Endothelial cell of umbilical vein (primary cell): ENCODE data around the gene DLGAP1.

Experiments used
- EZH2 ChIP-seq: IDR thresholded peaks from 2 replicates; pipeline ENCODE4 v1.6.1; 2012; ENCODE audit warnings: borderline replicate concordance, low read depth, mild to moderate bottlenecking, moderate library complexity, low read length, inconsistent platforms; ENCODE audit not compliant: severe bottlenecking
- FOS ChIP-seq: IDR thresholded peaks from 2 replicates; pipeline ENCODE4 v1.6.1; 2011; ENCODE audit warnings: mild to moderate bottlenecking, low read length, moderate library complexity, borderline replicate concordance; ENCODE audit not compliant: insufficient read depth
- GATA2 ChIP-seq: IDR thresholded peaks from 2 replicates; pipeline ENCODE4 v1.7.0; 2011; ENCODE audit warnings: low read depth, mild to moderate bottlenecking, moderate library complexity, mixed read lengths, low read length; ENCODE audit not compliant: insufficient read length, insufficient read depth
- MYC ChIP-seq: IDR thresholded peaks from one replicate; pipeline ENCODE4 v1.6.1; 2011; ENCODE audit warnings: mild to moderate bottlenecking, low read depth, low read length
- POLR2A ChIP-seq: IDR thresholded peaks from 2 replicates; pipeline ENCODE4 v1.6.1; 2012; ENCODE audit warnings: low read depth, mild to moderate bottlenecking, control low read depth, low read length
- POLR2AphosphoS5 ChIP-seq: IDR thresholded peaks from 2 replicates; pipeline ENCODE4 v1.6.1; 2012; ENCODE audit warnings: low read depth, mild to moderate bottlenecking, control low read depth, low read length, moderate library complexity; ENCODE audit not compliant: insufficient read depth
- TF ChIP-seq, protein P1 (sequence below), 2 donors: IDR thresholded peaks; 1 replicate in 1 of 2; 2 replicates in 1 of 2; pipeline ENCODE4 v1.5.1; 2011; ENCODE audit warnings: low read length in 2 of 2, mild to moderate bottlenecking in 2 of 2, moderate library complexity in 2 of 2, control low read depth in 1 of 2, inconsistent platforms in 1 of 2, low read depth in 1 of 2; ENCODE audit not compliant: insufficient read depth in 1 of 2; ENCODE audit errors: extremely low read depth in 1 of 2
- TF ChIP-seq, protein P2 (sequence below): IDR thresholded peaks from 2 replicates; pipeline ENCODE4 v1.6.1; 2011; ENCODE audit not compliant: insufficient read depth, insufficient read length

DNA sequence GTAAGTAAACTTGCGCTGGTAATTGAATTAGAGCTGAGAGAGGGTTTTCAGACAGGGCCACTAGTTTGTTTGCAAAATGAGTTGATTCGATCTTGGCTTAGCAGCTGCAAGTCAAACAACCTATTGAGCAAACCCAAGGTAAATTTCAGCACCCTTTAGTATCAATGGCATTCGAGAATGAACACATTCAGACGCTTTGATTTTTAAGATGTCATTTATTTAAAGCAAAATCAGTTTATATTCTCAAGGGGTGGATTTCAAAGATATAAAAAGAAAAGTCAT is 960.9 kb downstream of the DLGAP1 start:
- TF ChIP-seq, protein P1, sequence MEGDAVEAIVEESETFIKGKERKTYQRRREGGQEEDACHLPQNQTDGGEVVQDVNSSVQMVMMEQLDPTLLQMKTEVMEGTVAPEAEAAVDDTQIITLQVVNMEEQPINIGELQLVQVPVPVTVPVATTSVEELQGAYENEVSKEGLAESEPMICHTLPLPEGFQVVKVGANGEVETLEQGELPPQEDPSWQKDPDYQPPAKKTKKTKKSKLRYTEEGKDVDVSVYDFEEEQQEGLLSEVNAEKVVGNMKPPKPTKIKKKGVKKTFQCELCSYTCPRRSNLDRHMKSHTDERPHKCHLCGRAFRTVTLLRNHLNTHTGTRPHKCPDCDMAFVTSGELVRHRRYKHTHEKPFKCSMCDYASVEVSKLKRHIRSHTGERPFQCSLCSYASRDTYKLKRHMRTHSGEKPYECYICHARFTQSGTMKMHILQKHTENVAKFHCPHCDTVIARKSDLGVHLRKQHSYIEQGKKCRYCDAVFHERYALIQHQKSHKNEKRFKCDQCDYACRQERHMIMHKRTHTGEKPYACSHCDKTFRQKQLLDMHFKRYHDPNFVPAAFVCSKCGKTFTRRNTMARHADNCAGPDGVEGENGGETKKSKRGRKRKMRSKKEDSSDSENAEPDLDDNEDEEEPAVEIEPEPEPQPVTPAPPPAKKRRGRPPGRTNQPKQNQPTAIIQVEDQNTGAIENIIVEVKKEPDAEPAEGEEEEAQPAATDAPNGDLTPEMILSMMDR (IDR thresholded peaks at IDR 0.05; ENCODE audit: extremely low read depth in 1 of 2, insufficient read depth in 1 of 2, low read depth in 1 of 2, low read length in 2 of 2), result no peak
- TF ChIP-seq POLR2AphosphoS5 (no peak), EZH2 (no peak), POLR2A (no peak), GATA2 (no peak), MYC (no peak), FOS (no peak)
- TF ChIP-seq, protein P2, sequence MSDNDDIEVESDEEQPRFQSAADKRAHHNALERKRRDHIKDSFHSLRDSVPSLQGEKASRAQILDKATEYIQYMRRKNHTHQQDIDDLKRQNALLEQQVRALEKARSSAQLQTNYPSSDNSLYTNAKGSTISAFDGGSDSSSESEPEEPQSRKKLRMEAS, result no peak
